DND-41 (cell line): ENCODE data around the gene IP6K3.

Source experiments
- EZH2 ChIP-seq: IDR thresholded peaks from 3 replicates; pipeline ENCODE4 v1.6.1; 2012; ENCODE audit warnings: borderline replicate concordance, low read depth, mild to moderate bottlenecking, moderate library complexity, low read length, inconsistent platforms; ENCODE audit not compliant: severe bottlenecking
- TF ChIP-seq, protein P1 (sequence below): IDR thresholded peaks from 2 replicates; pipeline ENCODE4 v1.5.1; 2012; ENCODE audit warnings: borderline replicate concordance, low read length, moderate library complexity, mild to moderate bottlenecking; ENCODE audit not compliant: poor library complexity, severe bottlenecking; ENCODE audit errors: extremely low read depth

DNA sequence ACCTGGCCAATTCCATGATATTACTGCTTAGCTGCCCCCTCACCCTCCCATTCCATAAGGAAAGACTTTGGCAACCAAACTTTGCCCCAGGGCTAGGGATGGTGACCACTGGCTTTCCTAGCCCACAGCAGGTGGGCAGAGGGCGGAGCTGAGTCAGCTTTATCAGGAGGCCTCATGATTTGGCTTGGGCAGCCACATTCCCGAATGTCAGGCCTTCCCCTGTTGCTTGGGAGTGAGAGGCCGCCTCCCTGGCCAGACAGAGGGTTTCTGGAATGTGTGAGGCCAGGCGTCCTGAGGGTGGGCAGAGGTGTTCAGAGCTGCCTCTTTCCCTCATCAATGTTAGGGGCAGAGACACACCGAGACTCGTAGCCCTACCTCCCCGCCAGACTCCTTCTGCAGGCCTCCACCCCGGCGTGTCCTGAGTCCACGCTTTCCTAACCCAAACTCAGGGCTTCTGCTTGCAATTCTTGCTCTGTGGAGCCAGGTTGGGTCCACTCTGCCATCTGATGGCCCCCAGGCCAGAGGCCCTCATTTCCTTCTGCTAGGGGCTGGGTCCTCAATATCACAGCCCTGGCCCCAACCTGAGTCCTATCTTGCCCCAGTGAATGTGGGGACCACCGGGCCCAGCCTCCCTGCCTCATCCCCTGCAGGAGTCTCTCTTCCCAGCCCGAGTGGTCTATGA, 54.5 kb downstream of the IP6K3 start:
- TF ChIP-seq, protein P1, sequence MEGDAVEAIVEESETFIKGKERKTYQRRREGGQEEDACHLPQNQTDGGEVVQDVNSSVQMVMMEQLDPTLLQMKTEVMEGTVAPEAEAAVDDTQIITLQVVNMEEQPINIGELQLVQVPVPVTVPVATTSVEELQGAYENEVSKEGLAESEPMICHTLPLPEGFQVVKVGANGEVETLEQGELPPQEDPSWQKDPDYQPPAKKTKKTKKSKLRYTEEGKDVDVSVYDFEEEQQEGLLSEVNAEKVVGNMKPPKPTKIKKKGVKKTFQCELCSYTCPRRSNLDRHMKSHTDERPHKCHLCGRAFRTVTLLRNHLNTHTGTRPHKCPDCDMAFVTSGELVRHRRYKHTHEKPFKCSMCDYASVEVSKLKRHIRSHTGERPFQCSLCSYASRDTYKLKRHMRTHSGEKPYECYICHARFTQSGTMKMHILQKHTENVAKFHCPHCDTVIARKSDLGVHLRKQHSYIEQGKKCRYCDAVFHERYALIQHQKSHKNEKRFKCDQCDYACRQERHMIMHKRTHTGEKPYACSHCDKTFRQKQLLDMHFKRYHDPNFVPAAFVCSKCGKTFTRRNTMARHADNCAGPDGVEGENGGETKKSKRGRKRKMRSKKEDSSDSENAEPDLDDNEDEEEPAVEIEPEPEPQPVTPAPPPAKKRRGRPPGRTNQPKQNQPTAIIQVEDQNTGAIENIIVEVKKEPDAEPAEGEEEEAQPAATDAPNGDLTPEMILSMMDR = no peak
- no peak for TF ChIP-seq EZH2
